Lung (tissue), 12 donors: ENCODE measurements around the gene CHRM3. TPM values are rescaled to one million over a fixed set of nuclear protein-coding genes. Genes with fewer than 3 reads are reported as not detected.

ENCODE experiments used
- ATAC-seq: fragments of 200-7000 bp; cut with Tn5 transposase; one replicate; pipeline ENCODE4 v1.9.1; 2020; ENCODE audit warnings: moderate number of reproducible peaks; ENCODE audit not compliant: insufficient read depth, low FRiP score
- DNase-seq, 3 donors: peaks; one replicate each; pipeline ENCODE4 v3.0.0-alpha.2; 2013 to 2017
- H3K27ac ChIP-seq, 2 donors: one replicate each; pipeline ENCODE4 v1.5.1; 2013; ENCODE audit warnings: mild to moderate bottlenecking in 2 of 2, moderate library complexity in 2 of 2, control low read depth in 1 of 2, inconsistent platforms in 1 of 2, low read depth in 1 of 2, low read length in 1 of 2
- H3K27me3 ChIP-seq, 3 donors: one replicate each; pipeline ENCODE4 v1.5.1; 2013; ENCODE audit warnings: low read length in 2 of 3; ENCODE audit not compliant: control insufficient read depth in 3 of 3, insufficient read depth in 3 of 3
- H3K36me3 ChIP-seq, 4 donors: one replicate each; pipeline ENCODE4 v1.5.1; 2013; ENCODE audit warnings: low read length in 4 of 4, mild to moderate bottlenecking in 1 of 4, moderate library complexity in 1 of 4; ENCODE audit not compliant: control insufficient read depth in 4 of 4, insufficient read depth in 4 of 4
- H3K4me1 ChIP-seq, 5 donors: one replicate each; pipeline ENCODE4 v1.5.1; 2013; ENCODE audit warnings: low read length in 5 of 5, mild to moderate bottlenecking in 2 of 5, moderate library complexity in 1 of 5; ENCODE audit not compliant: control insufficient read depth in 5 of 5, insufficient read depth in 5 of 5
- H3K4me3 ChIP-seq: one replicate; pipeline ENCODE4 v1.5.1; 2013; ENCODE audit warnings: mild to moderate bottlenecking, control low read depth, moderate library complexity
- H3K9ac ChIP-seq, 2 donors: one replicate each; pipeline ENCODE4 v1.5.1; 2013; ENCODE audit warnings: low read length in 2 of 2, control low read depth in 1 of 2; ENCODE audit not compliant: insufficient read depth in 1 of 2
- H3K9me3 ChIP-seq, 4 donors: one replicate each; pipeline ENCODE4 v1.5.1; 2013; ENCODE audit warnings: low read length in 3 of 4, mild to moderate bottlenecking in 1 of 4, moderate library complexity in 1 of 4; ENCODE audit not compliant: control insufficient read depth in 4 of 4, insufficient read depth in 3 of 4
- whole genome bisulfite sequencing, 2 donors: extraction: QIAGEN DNeasy Blood & Tissue Kit; methylation state at CpG; one replicate each; pipeline ENCODE4 v1.1.7; 2013; 5-methylcytosine and 5-hydroxymethylcytosine counted together
- polyA plus RNA-seq, 2 donors: library from polyadenylated mRNA; stranded (reverse); fragments of 200-250 nt; gene quantifications; one replicate each; pipeline ENCODE4 v1.2.1, GENCODE V29; 2013
- total RNA-seq, 2 donors: library from RNA; depleted of rRNA in 1 of 2; stranded (reverse); fragments of >200 nt in 1 of 2; gene quantifications; one replicate each; pipeline ENCODE4 v1.2.1, GENCODE V29; 2014 to 2021
- TF ChIP-seq, protein P1 (sequence below): IDR thresholded peaks from 2 replicates; pipeline ENCODE4 v1.5.1; 2012; ENCODE audit warnings: mild to moderate bottlenecking; ENCODE audit errors: control extremely low read depth, extremely low read depth
- donor health status: control.
- donor health status: control.
- donor health status: Bipolar disorder and iron deficiency.
- donor health status: healthy.
- donor health status: DM: yes; HTN: yes; CAD: no.

CHRM3 gene
- total and polyA plus RNA-seq, 4 donors: 0.91 to 9.2 (median 4.3) TPM

DNA sequence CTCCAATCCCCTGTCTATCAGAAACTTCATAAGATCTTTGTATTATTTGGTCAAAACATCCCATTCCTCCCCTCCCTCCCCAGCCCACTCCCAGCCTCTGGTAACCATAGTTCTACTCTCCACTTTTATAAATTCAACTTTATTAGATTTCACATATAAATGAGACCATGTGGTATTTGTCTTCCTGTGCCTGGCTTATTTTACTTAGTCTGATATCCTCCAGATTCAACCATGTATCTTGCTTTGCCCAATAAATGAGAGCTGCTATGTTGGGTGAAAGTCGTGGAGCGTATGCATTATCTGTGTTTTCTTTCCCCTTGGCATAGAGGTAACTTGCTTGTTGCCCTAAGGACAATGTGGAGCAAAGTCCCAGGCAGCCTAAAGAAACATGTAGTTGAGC lies 28.5 kb upstream of the CHRM3 start:
- Histone ChIP-seq H3K27me3 (no peaks in the 10 kb centered on the region), H3K36me3 (no peaks in the 10 kb centered on the region), H3K4me1 (no peaks in the 10 kb centered on the region), H3K27ac (no peak overlapping the region), H3K4me3 (no peak overlapping the region), H3K9ac (no peak overlapping the region), H3K9me3 (no peaks in the 10 kb centered on the region)
- DNase-seq (no peak), ATAC-seq (no peak)
- 87 to 93% methylated on average over 2 of the region's 2 CpGs for WGBS, 2 donors
- TF ChIP-seq, protein P1, sequence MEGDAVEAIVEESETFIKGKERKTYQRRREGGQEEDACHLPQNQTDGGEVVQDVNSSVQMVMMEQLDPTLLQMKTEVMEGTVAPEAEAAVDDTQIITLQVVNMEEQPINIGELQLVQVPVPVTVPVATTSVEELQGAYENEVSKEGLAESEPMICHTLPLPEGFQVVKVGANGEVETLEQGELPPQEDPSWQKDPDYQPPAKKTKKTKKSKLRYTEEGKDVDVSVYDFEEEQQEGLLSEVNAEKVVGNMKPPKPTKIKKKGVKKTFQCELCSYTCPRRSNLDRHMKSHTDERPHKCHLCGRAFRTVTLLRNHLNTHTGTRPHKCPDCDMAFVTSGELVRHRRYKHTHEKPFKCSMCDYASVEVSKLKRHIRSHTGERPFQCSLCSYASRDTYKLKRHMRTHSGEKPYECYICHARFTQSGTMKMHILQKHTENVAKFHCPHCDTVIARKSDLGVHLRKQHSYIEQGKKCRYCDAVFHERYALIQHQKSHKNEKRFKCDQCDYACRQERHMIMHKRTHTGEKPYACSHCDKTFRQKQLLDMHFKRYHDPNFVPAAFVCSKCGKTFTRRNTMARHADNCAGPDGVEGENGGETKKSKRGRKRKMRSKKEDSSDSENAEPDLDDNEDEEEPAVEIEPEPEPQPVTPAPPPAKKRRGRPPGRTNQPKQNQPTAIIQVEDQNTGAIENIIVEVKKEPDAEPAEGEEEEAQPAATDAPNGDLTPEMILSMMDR: no peak

GRCh38 chr1:239361403-239361802 lies 25.0 kb upstream of the CHRM3 start:
- 65 to 69% methylated on average over 4 of the region's 4 CpGs for WGBS, 2 donors
- TF ChIP-seq, protein P1: no peak
- ATAC-seq (no peak), DNase-seq (no peak)
- Histone ChIP-seq H3K27me3 (no peaks in the 10 kb centered on the region), H3K36me3 (no peaks in the 10 kb centered on the region), H3K4me3 (no peak overlapping the region), H3K27ac (no peak overlapping the region), H3K4me1 (no peaks in the 10 kb centered on the region), H3K9me3 (no peaks in the 10 kb centered on the region), H3K9ac (no peak overlapping the region)

DNA sequence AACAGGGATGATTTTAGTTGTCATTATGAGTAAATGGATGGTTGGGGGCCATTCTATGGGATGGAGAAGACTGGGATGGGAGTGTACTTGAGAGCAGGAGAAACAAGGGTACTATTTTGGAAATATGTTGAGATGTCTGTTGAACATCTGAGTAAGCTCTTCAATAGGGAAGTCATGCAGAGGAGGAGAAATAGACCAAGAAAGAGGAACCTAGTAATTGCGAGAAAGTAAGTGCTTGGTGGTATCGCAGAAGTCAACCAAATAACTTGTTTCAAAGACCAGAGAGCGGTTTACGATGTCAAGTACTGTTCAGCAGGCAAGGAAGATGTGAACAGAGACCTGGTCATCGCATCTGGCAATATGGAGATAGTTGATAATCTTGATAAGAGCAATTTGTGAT lies 22.4 kb upstream of the CHRM3 start:
- DNase-seq (no peak), ATAC-seq (no peak)
- no peaks in the 10 kb centered on the region for H3K36me3 ChIP-seq
- TF ChIP-seq, protein P1: no peak
- 52 to 81% methylated on average over 5 of the region's 5 CpGs for WGBS, 2 donors
- H3K27ac ChIP-seq: no peak overlapping the region
- no peak overlapping the region for H3K4me3 ChIP-seq
- no peaks in the 10 kb centered on the region for H3K4me1 ChIP-seq
- no peaks in the 10 kb centered on the region for H3K27me3 ChIP-seq
- no peak overlapping the region for H3K9ac ChIP-seq
- peaks cover 0 to 2% (median 0%) of the 10 kb centered on the region in 4 donors for H3K9me3 ChIP-seq

DNA sequence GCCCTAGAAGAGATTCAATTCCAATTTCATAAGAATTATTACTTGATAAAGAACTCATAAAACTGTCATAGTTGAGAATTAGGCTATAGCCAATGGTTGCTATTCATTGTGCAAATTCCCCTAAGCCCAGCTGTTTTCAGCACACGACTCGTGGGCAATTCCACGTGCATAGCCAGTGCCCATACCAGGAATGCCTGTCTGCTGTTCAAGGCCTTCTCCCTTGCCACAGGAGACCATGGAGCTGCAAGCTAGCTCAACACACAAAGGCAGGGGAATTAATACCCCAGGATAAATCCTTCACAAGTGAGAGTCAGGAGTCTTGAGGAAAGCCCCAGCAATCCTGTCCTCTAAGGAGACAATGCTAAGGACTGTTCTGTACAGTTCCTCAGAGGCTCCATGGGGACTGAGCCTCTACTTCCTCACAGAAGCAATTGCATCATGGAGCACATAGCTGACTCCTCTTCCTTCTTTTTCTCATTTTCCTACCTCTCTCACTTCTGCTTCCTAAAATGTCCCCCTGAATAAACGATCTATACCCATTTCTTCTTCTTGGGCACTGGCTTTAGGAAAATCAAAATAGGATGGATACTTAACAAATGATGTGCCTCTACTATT lies 19.1 kb upstream of the CHRM3 start:
- 81 to 84% methylated on average over 4 of the region's 4 CpGs for WGBS, 2 donors
- H3K27me3 ChIP-seq: no peaks in the 10 kb centered on the region
- H3K27ac ChIP-seq: no peak overlapping the region
- ATAC-seq (no peak), DNase-seq (no peak)
- H3K4me1 ChIP-seq: no peaks in the 10 kb centered on the region
- TF ChIP-seq, protein P1: no peak
- no peaks in the 10 kb centered on the region for H3K36me3 ChIP-seq
- no peak overlapping the region for H3K9ac ChIP-seq
- no peak overlapping the region for H3K4me3 ChIP-seq
- H3K9me3 ChIP-seq: peaks cover 0 to 2% (median 0%) of the 10 kb centered on the region in 4 donors
